Liver (tissue), 3 donors: Measurements from ENCODE around the gene RPTOR.
A peak's percentile ranks its signal among the peaks of the same experiment; 100 is the strongest.

Experiments used
- CTCF ChIP-seq: fragments of 150-350 bp; IDR thresholded peaks from 2 replicates; pipeline ENCODE4 v1.5.1; 2017; ENCODE audit warnings: improper control_type of control experiment, low read depth, low read length; ENCODE audit not compliant: missing input control
- EGR1 ChIP-seq, 2 donors: IDR thresholded peaks; 2 replicates each; pipeline ENCODE4 v1.6.1; 2016 to 2018; ENCODE audit warnings: antibody characterized with exemption in 2 of 2, low read depth in 2 of 2
- HNF4A ChIP-seq, 2 donors: conservative IDR thresholded peaks; 2 replicates each; pipeline ENCODE4 v1.6.1; 2016; ENCODE audit warnings: antibody characterized with exemption in 2 of 2, mild to moderate bottlenecking in 2 of 2
- MAX ChIP-seq: IDR thresholded peaks from 2 replicates; pipeline ENCODE4 v1.6.1; 2016; ENCODE audit warnings: antibody characterized with exemption
- RAD21 ChIP-seq, 2 donors: IDR thresholded peaks; 2 replicates each; pipeline ENCODE4 v1.6.1; 2016; ENCODE audit warnings: antibody characterized with exemption in 2 of 2, mild to moderate bottlenecking in 2 of 2
- REST ChIP-seq: IDR thresholded peaks from 2 replicates; pipeline ENCODE4 v1.6.1; 2016; ENCODE audit warnings: antibody characterized with exemption, mild to moderate bottlenecking
- SP1 ChIP-seq: IDR thresholded peaks from 2 replicates; pipeline ENCODE4 v1.6.1; 2018; ENCODE audit warnings: antibody characterized with exemption, mild to moderate bottlenecking
- TAF1 ChIP-seq: conservative IDR thresholded peaks from 2 replicates; pipeline ENCODE4 v1.6.1; 2016; ENCODE audit warnings: antibody characterized with exemption, mild to moderate bottlenecking
- donor health status: healthy.
- donor health status: healthy.

- no peak for TF ChIP-seq CTCF
- no peak for TF ChIP-seq REST
- TF ChIP-seq RAD21 (IDR thresholded peaks at IDR 0.05): no peak
- TF ChIP-seq TAF1: no peak
- peak in 1 of 2 donors; percentile 60 for TF ChIP-seq HNF4A (conservative IDR thresholded peaks at IDR 0.05)
- no peak for TF ChIP-seq SP1
- no peak for TF ChIP-seq MAX
- no peak for TF ChIP-seq EGR1 (IDR thresholded peaks at IDR 0.05; ENCODE audit: low read depth in 2 of 2)
Measured at GRCh38 chr17:80667462-80668277, 123.0 kb downstream of the RPTOR start.
